GM06990 (cell line): Measurements from ENCODE around the gene RNF113B.

Experiments
- DNase-seq: peaks from one replicate; pipeline ENCODE4 v3.0.0-alpha.2; 2011; ENCODE audit not compliant: insufficient read length; ENCODE audit errors: extremely low read depth
- H3K27me3 ChIP-seq: replicated peaks from 2 replicates; pipeline ENCODE4 v1.6.0; 2011; ENCODE audit warnings: low read length; ENCODE audit not compliant: control insufficient read depth, insufficient read depth
- H3K36me3 ChIP-seq: 2 replicates; pipeline ENCODE4 v1.5.1; 2011; ENCODE audit warnings: low read length; ENCODE audit not compliant: control insufficient read depth, insufficient read depth
- H3K4me3 ChIP-seq: replicated peaks from 2 replicates; pipeline ENCODE4 v1.5.1; 2011; ENCODE audit warnings: low read depth, mild to moderate bottlenecking, control low read depth, low read length
- TF ChIP-seq, protein P1 (sequence below): IDR thresholded peaks from 2 replicates; pipeline ENCODE4 v1.5.1; 2011; ENCODE audit warnings: low read length, control low read depth, mild to moderate bottlenecking, inconsistent platforms; ENCODE audit not compliant: insufficient read depth, poor library complexity, severe bottlenecking

The RNF113B gene

DNA sequence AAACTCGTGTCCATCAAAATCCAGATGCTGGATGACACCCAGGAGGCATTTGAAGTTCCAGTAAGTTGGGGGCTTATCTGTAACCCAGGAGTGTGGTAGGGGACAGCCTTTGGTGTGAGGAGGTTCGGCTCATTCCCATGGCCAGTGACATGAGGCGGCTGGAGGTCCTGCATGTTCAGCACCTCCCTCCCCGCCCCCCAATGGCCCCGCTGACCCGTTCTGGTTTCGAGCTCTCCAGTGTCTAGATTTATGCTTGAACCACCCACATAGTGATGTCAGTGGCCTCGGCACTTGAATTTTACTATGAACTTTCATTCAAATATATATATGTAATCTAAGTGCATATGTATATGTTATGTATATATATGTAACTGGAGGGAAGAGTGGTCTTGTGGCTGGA is 36.3 kb upstream of the RNF113B start:
- H3K36me3 ChIP-seq = no peaks in the 10 kb centered on the region
- TF ChIP-seq, protein P1, sequence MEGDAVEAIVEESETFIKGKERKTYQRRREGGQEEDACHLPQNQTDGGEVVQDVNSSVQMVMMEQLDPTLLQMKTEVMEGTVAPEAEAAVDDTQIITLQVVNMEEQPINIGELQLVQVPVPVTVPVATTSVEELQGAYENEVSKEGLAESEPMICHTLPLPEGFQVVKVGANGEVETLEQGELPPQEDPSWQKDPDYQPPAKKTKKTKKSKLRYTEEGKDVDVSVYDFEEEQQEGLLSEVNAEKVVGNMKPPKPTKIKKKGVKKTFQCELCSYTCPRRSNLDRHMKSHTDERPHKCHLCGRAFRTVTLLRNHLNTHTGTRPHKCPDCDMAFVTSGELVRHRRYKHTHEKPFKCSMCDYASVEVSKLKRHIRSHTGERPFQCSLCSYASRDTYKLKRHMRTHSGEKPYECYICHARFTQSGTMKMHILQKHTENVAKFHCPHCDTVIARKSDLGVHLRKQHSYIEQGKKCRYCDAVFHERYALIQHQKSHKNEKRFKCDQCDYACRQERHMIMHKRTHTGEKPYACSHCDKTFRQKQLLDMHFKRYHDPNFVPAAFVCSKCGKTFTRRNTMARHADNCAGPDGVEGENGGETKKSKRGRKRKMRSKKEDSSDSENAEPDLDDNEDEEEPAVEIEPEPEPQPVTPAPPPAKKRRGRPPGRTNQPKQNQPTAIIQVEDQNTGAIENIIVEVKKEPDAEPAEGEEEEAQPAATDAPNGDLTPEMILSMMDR = no peak
- DNase-seq = no peak
- no peaks in the 10 kb centered on the region for H3K27me3 ChIP-seq
- H3K4me3 ChIP-seq = no peak overlapping the region

DNA sequence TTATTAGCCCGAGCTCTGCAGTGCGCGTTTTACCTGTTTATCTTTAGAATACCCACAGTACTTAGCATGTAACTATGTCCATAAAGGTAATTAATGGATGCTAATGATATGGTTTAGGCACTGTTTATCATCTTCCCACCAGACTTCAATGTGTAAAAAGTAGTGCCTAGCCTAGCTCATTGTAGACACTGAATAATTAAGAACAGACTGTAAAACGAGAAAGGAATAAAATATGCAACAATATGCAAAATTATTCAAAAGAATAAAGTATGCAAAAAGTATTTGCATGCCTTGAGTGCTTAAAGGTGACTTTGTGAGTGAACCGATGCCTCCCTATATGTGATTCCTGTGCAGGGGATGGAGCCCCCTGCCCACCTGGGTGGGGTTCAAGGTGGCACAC is 35.7 kb upstream of the RNF113B start:
- DNase-seq = no peak
- Histone ChIP-seq H3K4me3 (no peak overlapping the region), H3K27me3 (no peaks in the 10 kb centered on the region), H3K36me3 (no peaks in the 10 kb centered on the region)
- TF ChIP-seq, protein P1 = no peak

DNA sequence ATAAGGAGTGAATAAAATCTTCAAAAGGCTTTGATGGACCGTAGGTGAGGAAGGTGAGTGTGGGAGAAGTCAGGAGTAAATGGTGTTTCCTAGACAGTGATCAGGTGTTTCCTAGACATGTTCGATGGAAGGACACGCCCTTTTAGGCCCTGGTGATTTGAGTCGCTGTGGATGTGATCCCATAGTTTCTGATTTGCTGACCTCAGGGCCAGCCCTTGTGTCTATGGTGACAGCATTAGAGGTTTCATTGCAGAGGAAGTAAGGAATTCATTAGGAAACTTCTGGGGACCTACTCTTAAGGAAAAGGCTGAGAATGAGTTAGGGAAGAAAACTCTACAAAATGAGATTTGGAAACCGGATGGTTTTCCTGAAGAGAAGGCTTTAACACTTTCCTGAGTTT is 31.5 kb upstream of the RNF113B start:
- TF ChIP-seq, protein P1 = no peak
- DNase-seq = no peak
- no peaks in the 10 kb centered on the region for H3K36me3 ChIP-seq
- no peak overlapping the region for H3K4me3 ChIP-seq
- no peaks in the 10 kb centered on the region for H3K27me3 ChIP-seq

DNA sequence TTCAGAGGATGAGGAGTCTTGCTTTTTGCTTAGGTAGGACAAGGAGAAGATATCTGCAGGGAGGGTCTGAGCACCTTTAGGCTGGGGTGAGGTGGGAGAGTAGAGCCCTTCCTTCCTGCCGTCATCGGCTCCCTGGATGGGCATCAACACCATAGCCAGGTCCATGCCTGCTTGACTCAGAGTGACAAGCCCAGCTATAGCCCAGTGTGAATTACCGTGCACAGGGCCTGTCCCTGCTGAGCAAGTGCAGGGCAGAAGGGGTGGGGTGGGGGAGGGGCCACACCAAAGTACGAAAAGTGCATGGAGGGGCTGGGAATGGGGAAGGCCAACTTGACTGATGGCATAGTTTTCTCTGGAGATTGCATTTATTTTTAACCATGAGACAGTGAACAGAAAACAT is 30.3 kb upstream of the RNF113B start:
- H3K36me3 ChIP-seq = no peaks in the 10 kb centered on the region
- TF ChIP-seq, protein P1 = no peak
- DNase-seq = no peak
- no peaks in the 10 kb centered on the region for H3K27me3 ChIP-seq
- no peak overlapping the region for H3K4me3 ChIP-seq

DNA sequence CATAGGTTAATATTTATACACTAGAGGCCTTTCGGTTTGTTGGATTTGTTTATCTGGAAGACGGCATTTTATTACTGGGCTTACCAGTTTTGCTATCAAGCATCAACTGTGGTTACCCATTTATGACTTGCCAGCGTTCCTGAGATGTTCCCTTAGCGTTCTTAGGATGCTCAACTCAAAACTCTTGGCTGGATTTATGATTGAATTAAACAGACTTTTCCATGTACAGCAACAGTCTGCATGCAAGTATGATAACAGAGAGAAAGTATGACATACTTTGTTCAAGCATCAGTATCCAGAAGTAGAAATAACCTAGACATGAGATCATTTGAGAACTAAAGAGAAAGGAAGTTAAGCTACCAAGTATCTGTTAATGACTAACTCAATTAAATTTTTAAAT is 29.9 kb upstream of the RNF113B start:
- no peaks in the 10 kb centered on the region for H3K27me3 ChIP-seq
- TF ChIP-seq, protein P1 = no peak
- H3K4me3 ChIP-seq = no peak overlapping the region
- no peak for DNase-seq
- no peaks in the 10 kb centered on the region for H3K36me3 ChIP-seq

DNA sequence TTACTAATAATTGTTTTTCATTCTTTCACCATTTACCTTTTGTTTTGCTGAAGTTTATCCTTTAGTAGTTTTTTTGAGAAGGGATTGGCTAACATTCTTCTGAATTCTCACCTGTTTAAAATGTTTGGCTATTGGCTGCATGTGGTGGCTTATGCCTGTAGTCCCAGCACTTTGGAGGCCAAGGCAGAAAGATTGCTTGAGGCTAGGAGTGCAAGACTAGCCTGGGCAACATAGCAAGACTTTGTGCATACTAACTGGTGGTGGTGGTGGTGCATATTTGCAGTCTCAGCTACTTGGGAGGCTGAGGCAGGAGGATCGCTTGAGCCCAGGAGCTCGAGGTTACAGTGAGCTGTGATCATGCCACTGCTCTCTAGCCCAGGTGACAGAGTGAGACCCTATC is 27.5 kb upstream of the RNF113B start:
- no peaks in the 10 kb centered on the region for H3K36me3 ChIP-seq
- DNase-seq = no peak
- no peaks in the 10 kb centered on the region for H3K27me3 ChIP-seq
- TF ChIP-seq, protein P1 = no peak
- H3K4me3 ChIP-seq = no peak overlapping the region
